ENCODE results near the gene ATRN. TPM values are rescaled to one million over a fixed set of nuclear protein-coding genes. Genes with fewer than 3 reads are reported as not detected.

ATRN gene
- total RNA-seq, 1 experiment from 2014 or later = 19.9 TPM

GRCh38 chr20:3630429-3630828, 159.6 kb downstream of the ATRN start:
- no peak for ATAC-seq
- no peak for TF ChIP-seq GTF2I (CRISPR knock-in tag; conservative IDR thresholded peaks at IDR 0.05)
- TF ChIP-seq, protein P1, sequence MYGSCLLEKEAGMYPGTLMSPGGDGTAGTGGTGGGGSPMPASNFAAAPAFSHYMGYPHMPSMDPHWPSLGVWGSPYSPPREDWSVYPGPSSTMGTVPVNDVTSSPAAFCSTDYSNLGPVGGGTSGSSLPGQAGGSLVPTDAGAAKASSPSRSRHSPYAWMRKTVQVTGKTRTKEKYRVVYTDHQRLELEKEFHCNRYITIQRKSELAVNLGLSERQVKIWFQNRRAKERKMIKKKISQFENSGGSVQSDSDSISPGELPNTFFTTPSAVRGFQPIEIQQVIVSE (CRISPR knock-in tag; IDR thresholded peaks at IDR 0.05; ENCODE audit: borderline replicate concordance) = no peak
- no peak for TF ChIP-seq SMAD4 (CRISPR knock-in tag; IDR thresholded peaks at IDR 0.05)
- H3K4me3 Mint-ChIP-seq = no peak overlapping the region

GRCh38 chr20:3631534-3631933, 160.7 kb downstream of the ATRN start:
- Mint-ChIP-seq H3K9me3 (no peaks in the 10 kb centered on the region), H3K4me3 (no peak overlapping the region), H3K27me3 (ENCODE audit: low read depth) (no peaks in the 10 kb centered on the region), H3K36me3 (peaks cover 4% of the 10 kb centered on the region), H3K4me1 (peaks cover 12% of the 10 kb centered on the region), H3K27ac (no peak overlapping the region)
- ChIA-PET POLR2A (no interaction called here), CTCF (interaction anchor here (0.6 to 0.7 kb wide), 2 partner anchors 7 to 315 kb away, joined by 3 to 5 read pairs; no protein-coding TSS in a partner anchor)
- DNase-seq (ENCODE audit: low spot score) (no peak), ATAC-seq (no peak)
- no peak for TF ChIP-seq ZNF121 (CRISPR knock-in tag; IDR thresholded peaks at IDR 0.05)

More at GRCh38 chr20:3630429-3630828, 159.6 kb downstream of the ATRN start:
- Mint-ChIP-seq H3K36me3 (peaks cover 4% of the 10 kb centered on the region), H3K27ac (no peak overlapping the region), H3K27me3 (ENCODE audit: low read depth) (no peaks in the 10 kb centered on the region), H3K4me1 (peaks cover 12% of the 10 kb centered on the region), H3K9me3 (no peaks in the 10 kb centered on the region)
- ChIA-PET POLR2A (interaction anchor here (0.7 kb wide), 1 partner anchor 12 kb away, joined by 6 read pairs; no protein-coding TSS in a partner anchor), CTCF (interaction anchor here (0.6 to 1.8 kb wide), 4 partner anchors 67 to 165 kb away, joined by 3 to 6 read pairs (median 4); partner anchors contain the start of gene SPEF1)
- DNase-seq (ENCODE audit: low spot score) = no peak

- Mint-ChIP-seq H3K27ac (no peak overlapping the region), H3K36me3 (peaks cover 4% of the 10 kb centered on the region), H3K4me1 (peaks cover 12% of the 10 kb centered on the region), H3K27me3 (ENCODE audit: low read depth) (no peaks in the 10 kb centered on the region), H3K9me3 (no peaks in the 10 kb centered on the region), H3K4me3 (no peak overlapping the region)
- DNase-seq (ENCODE audit: low spot score) (no peak), ATAC-seq (no peak)
- ChIA-PET CTCF (interaction anchor here (1.2 kb wide), 2 partner anchors 63 to 69 kb away, joined by 3 to 7 read pairs; no protein-coding TSS in a partner anchor), POLR2A (no interaction called here)
- TF ChIP-seq TEAD4 (CRISPR knock-in tag; IDR thresholded peaks at IDR 0.05) (no peak), KAT7 (CRISPR knock-in tag; IDR thresholded peaks at IDR 0.05; ENCODE audit: borderline replicate concordance) (no peak), GABPB1 (CRISPR knock-in tag; IDR thresholded peaks at IDR 0.05) (no peak), ZBTB43 (CRISPR knock-in tag; IDR thresholded peaks at IDR 0.05) (no peak), IRF1 (CRISPR knock-in tag; IDR thresholded peaks at IDR 0.05) (no peak), PRDM15 (CRISPR knock-in tag; IDR thresholded peaks at IDR 0.05) (no peak), PREB (CRISPR knock-in tag; IDR thresholded peaks at IDR 0.05; ENCODE audit: borderline replicate concordance) (no peak), ATF3 (CRISPR knock-in tag; conservative IDR thresholded peaks at IDR 0.05) (no peak), ZNF317 (CRISPR knock-in tag; IDR thresholded peaks at IDR 0.05; ENCODE audit: borderline replicate concordance, low read depth) (no peak)
- TF ChIP-seq, protein P2, sequence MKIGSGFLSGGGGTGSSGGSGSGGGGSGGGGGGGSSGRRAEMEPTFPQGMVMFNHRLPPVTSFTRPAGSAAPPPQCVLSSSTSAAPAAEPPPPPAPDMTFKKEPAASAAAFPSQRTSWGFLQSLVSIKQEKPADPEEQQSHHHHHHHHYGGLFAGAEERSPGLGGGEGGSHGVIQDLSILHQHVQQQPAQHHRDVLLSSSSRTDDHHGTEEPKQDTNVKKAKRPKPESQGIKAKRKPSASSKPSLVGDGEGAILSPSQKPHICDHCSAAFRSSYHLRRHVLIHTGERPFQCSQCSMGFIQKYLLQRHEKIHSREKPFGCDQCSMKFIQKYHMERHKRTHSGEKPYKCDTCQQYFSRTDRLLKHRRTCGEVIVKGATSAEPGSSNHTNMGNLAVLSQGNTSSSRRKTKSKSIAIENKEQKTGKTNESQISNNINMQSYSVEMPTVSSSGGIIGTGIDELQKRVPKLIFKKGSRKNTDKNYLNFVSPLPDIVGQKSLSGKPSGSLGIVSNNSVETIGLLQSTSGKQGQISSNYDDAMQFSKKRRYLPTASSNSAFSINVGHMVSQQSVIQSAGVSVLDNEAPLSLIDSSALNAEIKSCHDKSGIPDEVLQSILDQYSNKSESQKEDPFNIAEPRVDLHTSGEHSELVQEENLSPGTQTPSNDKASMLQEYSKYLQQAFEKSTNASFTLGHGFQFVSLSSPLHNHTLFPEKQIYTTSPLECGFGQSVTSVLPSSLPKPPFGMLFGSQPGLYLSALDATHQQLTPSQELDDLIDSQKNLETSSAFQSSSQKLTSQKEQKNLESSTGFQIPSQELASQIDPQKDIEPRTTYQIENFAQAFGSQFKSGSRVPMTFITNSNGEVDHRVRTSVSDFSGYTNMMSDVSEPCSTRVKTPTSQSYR (CRISPR knock-in tag; IDR thresholded peaks at IDR 0.05) = no peak
- TF ChIP-seq, protein P3, sequence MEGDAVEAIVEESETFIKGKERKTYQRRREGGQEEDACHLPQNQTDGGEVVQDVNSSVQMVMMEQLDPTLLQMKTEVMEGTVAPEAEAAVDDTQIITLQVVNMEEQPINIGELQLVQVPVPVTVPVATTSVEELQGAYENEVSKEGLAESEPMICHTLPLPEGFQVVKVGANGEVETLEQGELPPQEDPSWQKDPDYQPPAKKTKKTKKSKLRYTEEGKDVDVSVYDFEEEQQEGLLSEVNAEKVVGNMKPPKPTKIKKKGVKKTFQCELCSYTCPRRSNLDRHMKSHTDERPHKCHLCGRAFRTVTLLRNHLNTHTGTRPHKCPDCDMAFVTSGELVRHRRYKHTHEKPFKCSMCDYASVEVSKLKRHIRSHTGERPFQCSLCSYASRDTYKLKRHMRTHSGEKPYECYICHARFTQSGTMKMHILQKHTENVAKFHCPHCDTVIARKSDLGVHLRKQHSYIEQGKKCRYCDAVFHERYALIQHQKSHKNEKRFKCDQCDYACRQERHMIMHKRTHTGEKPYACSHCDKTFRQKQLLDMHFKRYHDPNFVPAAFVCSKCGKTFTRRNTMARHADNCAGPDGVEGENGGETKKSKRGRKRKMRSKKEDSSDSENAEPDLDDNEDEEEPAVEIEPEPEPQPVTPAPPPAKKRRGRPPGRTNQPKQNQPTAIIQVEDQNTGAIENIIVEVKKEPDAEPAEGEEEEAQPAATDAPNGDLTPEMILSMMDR (IDR thresholded peaks at IDR 0.05) = no peak
Observed at GRCh38 chr20:3632311-3633004, 161.6 kb downstream of the ATRN start.
